Measurements from ENCODE around the gene HLA-DPB1. TPM values are rescaled to one million over a fixed set of nuclear protein-coding genes. Genes with fewer than 3 reads are reported as not detected.
A peak's percentile ranks its signal among the peaks of the same experiment; 100 is the strongest.
"Not testable (repeated sequence)": the region's sequence is repeated elsewhere in the genome, so short reads cannot be mapped to it uniquely, and the experiment has no call there.

HLA-DPB1 gene
- polyA plus RNA-seq, 6 donors from 2014 or later: 1,951 to 3,267 (median 2,600) TPM

DNA sequence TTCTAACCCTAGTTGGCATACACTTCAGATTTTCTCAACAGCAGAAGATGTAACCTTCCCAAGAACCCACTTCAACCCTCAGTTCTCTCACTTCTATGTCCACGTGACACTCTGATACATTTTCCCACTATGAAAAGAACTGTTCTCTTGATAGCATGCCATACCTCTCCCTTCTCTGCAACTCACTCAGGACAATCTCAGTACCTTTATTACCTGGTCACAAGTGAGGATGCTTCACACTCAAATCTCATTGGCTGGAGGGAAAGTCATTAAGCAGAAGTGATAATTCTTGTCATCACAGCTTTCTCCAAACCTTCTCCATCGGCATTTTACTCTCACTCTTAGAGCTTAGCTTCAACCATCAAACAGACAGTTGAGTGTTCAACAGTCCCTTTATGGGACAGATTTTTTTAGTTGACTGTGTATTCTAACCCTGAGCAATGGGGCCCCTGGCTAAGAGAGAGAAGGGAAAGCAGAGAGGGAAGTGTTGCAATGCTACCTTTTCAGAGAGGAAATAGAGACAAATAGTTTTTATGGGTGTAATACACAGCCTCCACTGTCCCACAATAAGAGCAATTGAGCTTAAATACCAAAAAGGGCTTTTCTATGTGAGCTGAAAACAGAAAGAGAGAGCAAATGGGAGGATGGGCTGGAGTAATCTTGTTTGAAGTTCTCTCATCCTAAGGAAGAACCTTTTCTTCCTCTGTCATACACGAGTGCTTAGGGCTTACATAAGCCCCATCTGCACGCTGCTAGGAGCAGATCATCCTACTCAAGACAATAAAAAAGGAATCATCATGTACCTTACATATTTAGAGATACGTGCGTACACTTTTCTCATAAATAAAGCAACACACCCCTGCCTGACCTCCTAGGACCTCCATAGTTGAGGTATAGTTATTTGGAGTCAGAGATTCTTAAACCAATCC lies 18.3 kb upstream of the HLA-DPB1 start:
- DNase-seq (peak; percentile 52), ATAC-seq (ENCODE audit: low read depth in 2 of 2) (peak; percentile 77 to 82)
- no peaks in the 10 kb centered on the region for H3K27me3 Mint-ChIP-seq
- peaks cover 0 to 22% (median 8%) of the 10 kb centered on the region in 7 donors for H3K9me3 Mint-ChIP-seq
- H3K27ac Mint-ChIP-seq: peak overlapping the region; percentile 84 to 98 (median 96)
- peaks cover 0 to 10% of the 10 kb centered on the region in 2 donors for H3K36me3 Mint-ChIP-seq
- H3K4me1 Mint-ChIP-seq: peaks cover 21 to 40% (median 31%) of the 10 kb centered on the region in 3 donors
- H3K4me3 Mint-ChIP-seq: peak overlapping the region; percentile 21 to 83 (median 65)

DNA sequence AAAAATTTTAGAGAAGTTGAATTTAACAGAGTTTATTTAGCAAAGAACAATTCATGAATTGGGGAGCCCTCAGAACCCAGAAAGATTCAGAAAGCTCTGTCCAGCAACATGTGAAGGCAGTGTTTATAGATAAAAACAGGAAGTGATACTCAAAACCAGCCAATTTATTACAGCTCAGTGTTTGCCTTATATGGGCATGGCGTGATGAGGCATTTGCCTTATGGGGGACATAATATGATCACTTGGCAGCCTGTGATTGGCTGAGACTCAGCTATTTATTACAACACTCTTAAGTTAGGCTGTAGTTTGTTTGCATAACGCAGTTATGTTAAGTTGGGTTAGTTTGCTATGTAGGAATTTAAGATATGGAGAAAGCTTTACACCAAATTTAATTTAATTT lies 13.8 kb upstream of the HLA-DPB1 start:
- H3K4me1 Mint-ChIP-seq: peaks cover 44 to 55% (median 48%) of the 10 kb centered on the region in 3 donors
- peak overlapping the region; percentile 93 to 99 (median 97) for H3K27ac Mint-ChIP-seq
- H3K9me3 Mint-ChIP-seq: peaks cover 0 to 38% (median 11%) of the 10 kb centered on the region in 7 donors
- H3K4me3 Mint-ChIP-seq: peak overlapping the region in 4 of 8 donors; percentile 26 to 78 (median 52)
- ATAC-seq (ENCODE audit: low read depth in 2 of 2): peak; percentile 68 to 83
- DNase-seq: peak; percentile 55
- H3K27me3 Mint-ChIP-seq: no peaks in the 10 kb centered on the region
- H3K36me3 Mint-ChIP-seq: peaks cover 36 to 37% of the 10 kb centered on the region in 2 donors

DNA sequence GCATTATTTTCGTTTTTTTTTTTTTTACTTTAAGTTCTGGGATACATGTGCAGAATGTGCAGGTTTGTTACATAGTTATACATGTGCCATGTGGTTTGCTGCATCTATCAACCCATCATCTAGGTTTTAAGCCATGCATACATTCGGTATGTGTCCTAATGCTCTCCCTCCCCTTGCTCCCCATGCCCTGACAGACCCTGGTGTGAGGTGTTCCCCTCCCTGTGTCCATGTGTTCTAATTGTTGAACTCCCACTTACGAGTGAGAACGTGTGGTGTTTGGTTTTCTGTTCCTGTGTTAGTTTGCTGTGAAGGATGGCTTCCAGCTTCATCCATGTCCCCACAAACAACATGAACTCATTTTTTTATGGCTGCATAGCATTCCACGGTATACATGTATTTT lies 12.4 kb upstream of the HLA-DPB1 start:
- H3K9me3 Mint-ChIP-seq: peaks cover 0 to 37% (median 16%) of the 10 kb centered on the region in 7 donors
- peaks cover 51 to 52% of the 10 kb centered on the region in 2 donors for H3K36me3 Mint-ChIP-seq
- not testable (repeated sequence) for DNase-seq; H3K27me3 Mint-ChIP-seq; ATAC-seq (ENCODE audit: low read depth in 2 of 2)
- peaks cover 42 to 55% (median 45%) of the 10 kb centered on the region in 3 donors for H3K4me1 Mint-ChIP-seq
- peak overlapping the region in 4 of 6 donors; percentile 39 to 97 (median 85) for H3K27ac Mint-ChIP-seq
- peak overlapping the region in 1 of 8 donors; percentile 40 for H3K4me3 Mint-ChIP-seq

DNA sequence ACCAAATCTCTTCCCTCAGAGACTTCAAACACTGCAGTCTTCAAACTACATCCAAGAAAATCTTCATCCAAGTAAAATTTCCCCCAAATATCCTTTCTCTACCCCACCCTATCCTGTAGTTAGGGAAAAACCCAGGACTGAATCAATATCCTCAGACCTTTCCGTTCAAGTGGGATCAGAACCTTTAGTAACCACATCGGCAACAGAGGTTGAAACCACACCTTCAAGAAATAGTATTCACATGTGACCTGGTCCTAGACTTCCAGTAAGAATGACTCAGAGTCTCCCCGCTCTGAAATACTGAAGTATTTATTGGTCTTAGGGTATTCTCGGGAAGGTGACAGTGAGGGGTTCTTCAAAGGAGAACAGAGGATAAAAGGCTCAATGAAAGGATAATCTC lies 11.1 kb upstream of the HLA-DPB1 start:
- H3K27ac Mint-ChIP-seq: peak overlapping the region in 5 of 6 donors; percentile 19 to 97 (median 84)
- peaks cover 0 to 39% (median 16%) of the 10 kb centered on the region in 7 donors for H3K9me3 Mint-ChIP-seq
- no peaks in the 10 kb centered on the region for H3K27me3 Mint-ChIP-seq
- peaks cover 51 to 66% (median 56%) of the 10 kb centered on the region in 3 donors for H3K4me1 Mint-ChIP-seq
- H3K4me3 Mint-ChIP-seq: no peak overlapping the region
- no peak for ATAC-seq (ENCODE audit: low read depth in 2 of 2)
- H3K36me3 Mint-ChIP-seq: peaks cover 63 to 64% of the 10 kb centered on the region in 2 donors
- DNase-seq: no peak

DNA sequence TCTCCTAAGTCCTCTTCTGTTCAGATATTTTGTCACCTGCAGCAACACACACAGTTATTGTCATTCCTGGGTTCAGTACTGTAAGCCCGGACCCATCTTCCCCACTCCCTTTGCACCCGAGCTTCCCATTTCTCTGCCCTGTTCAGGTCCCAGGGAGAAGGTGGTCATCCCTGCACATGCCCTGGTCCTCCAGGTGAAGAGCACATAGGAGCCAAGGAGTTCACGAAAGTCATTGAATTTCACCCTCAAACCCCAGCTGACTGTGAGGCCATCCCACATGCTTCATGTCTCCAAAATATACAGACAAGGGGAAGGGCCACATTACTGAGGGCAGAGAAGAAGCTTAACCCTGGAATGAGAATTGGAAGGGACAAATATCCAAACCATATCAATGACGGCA lies 10.5 kb upstream of the HLA-DPB1 start:
- H3K4me1 Mint-ChIP-seq: peaks cover 57 to 72% (median 61%) of the 10 kb centered on the region in 3 donors
- no peak for DNase-seq
- H3K27me3 Mint-ChIP-seq: no peaks in the 10 kb centered on the region
- H3K27ac Mint-ChIP-seq: peak overlapping the region; percentile 70 to 97 (median 81)
- peaks cover 0 to 39% (median 16%) of the 10 kb centered on the region in 7 donors for H3K9me3 Mint-ChIP-seq
- peaks cover 69 to 70% of the 10 kb centered on the region in 2 donors for H3K36me3 Mint-ChIP-seq
- H3K4me3 Mint-ChIP-seq: peak overlapping the region in 1 of 8 donors; percentile 34
- ATAC-seq (ENCODE audit: low read depth in 2 of 2): no peak

DNA sequence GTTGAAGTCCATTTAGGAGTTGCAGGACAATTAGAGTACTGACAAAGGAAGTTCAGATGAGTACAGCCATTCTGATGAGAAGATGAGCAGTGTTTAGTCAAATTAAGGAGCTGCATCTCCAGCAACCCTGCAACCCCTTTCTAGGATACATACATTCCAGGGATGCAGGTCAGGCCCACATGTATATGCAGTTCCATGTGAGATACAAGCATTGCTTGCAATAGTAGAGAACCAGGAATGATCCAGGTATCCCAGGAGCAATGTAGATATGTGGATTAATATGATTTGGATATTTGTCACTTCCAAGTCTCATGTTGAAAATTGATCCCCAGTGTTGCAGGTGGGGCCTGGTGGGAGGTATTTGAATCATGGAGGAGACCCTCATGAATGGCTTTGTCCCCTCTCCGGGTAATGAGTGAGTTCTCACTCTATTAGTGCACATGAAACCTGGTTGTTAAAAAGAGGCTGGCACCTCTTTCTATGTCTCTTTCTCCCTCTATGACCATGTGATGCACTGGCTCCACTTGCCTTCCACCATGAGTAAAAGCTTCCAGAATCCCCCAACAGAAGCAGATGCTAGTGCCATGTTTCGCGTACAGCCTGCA lies 8.8 kb upstream of the HLA-DPB1 start:
- peaks cover 0 to 34% (median 12%) of the 10 kb centered on the region in 7 donors for H3K9me3 Mint-ChIP-seq
- H3K36me3 Mint-ChIP-seq: peaks cover 79 to 85% of the 10 kb centered on the region in 2 donors
- no peak for DNase-seq
- H3K27me3 Mint-ChIP-seq: no peaks in the 10 kb centered on the region
- peak overlapping the region; percentile 32 to 97 (median 72) for H3K27ac Mint-ChIP-seq
- no peak for ATAC-seq (ENCODE audit: low read depth in 2 of 2)
- peak overlapping the region in 4 of 8 donors; percentile 7 to 85 (median 38) for H3K4me3 Mint-ChIP-seq
- peaks cover 61 to 82% (median 68%) of the 10 kb centered on the region in 3 donors for H3K4me1 Mint-ChIP-seq

DNA sequence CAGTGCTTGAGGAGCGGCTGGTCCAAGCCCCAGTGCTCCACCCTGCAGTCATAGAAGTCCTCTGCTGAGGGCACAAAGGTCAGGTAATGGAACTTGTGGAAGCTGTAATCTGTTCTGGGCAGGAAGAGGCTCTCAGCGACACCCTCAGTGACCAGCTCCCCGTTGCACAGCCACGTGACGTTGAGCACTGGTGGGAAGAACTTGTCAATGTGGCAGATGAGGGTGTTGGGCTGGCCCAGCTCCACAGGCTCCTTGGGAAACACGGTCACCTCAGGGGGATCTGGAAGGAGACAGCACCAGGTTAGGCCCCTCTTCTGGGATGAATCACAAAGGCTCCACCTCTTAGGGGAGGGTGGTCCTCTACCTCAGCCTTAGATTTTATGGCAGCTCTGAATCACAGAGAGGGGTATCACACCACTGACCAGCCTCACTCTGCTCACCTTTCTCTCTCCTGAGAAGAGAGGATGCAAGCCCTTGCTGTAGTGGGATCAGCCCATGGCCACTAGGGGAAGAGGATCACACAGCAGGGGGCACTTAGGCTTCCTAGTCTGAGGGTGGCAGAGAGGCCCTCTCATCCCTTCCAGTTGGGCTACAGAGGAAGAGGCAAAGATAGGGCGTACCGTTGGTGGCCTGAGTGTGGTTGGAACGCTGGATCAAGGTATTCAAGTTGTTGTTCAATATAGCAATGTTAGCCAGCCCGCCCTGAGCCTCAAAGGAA lies 6.6 kb upstream of the HLA-DPB1 start:
- DNase-seq (no peak), ATAC-seq (ENCODE audit: low read depth in 2 of 2) (no peak)
- Mint-ChIP-seq H3K9me3 (peaks cover 0 to 27% (median 9%) of the 10 kb centered on the region in 7 donors), H3K27ac (peak overlapping the region; percentile 52 to 99 (median 96)), H3K36me3 (peaks cover 76 to 77% of the 10 kb centered on the region in 2 donors), H3K4me3 (peak overlapping the region in 7 of 8 donors; percentile 85 to 99 (median 93)), H3K27me3 (no peaks in the 10 kb centered on the region), H3K4me1 (peaks cover 64 to 74% (median 70%) of the 10 kb centered on the region in 3 donors)

DNA sequence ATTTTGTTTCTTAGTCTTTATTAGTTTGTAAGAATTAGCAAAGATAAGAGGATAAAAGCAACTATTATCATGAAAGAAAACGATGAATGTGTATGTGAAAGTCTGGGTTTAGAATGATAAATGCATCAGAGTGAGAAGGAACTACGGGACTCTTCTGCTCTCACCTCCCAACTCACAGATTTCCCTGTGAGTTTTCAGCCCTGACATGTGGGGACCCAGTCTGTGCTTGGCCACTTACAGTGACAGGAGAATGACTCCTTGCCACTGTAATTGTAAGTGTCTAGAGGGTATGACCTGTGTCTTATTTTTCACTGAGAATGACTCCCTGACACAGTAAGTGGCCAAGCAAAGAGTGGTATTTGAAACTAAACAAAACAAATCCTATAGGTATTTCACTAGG lies 4.9 kb upstream of the HLA-DPB1 start:
- DNase-seq: no peak
- Mint-ChIP-seq H3K27ac (peak overlapping the region; percentile 96 to 100 (median 99)), H3K9me3 (peaks cover 0 to 24% (median 9%) of the 10 kb centered on the region in 7 donors), H3K4me1 (peaks cover 57 to 73% (median 67%) of the 10 kb centered on the region in 3 donors), H3K27me3 (no peaks in the 10 kb centered on the region), H3K4me3 (peak overlapping the region; percentile 85 to 100 (median 94)), H3K36me3 (peaks cover 60 to 62% of the 10 kb centered on the region in 2 donors)
- ATAC-seq (ENCODE audit: low read depth in 2 of 2): no peak

DNA sequence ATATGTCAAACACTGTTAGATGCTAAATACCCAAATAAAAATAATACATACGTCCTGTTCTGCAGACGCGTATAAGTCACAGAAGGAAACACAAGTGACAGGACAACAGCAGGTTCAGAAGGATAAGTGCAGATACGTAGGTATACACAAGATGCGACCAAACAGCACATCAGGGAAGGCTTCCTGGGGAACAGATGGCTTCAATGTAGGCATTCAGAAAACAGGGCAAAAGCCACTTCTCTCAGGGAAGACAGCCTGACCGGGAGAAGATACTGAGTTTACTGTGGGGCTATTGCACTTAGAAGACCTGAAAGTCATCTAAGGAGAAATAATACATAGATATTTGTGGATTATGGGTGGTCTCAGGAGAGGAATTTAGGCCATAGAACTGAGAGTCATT lies 4.2 kb upstream of the HLA-DPB1 start:
- peaks cover 0 to 17% (median 2%) of the 10 kb centered on the region in 7 donors for H3K9me3 Mint-ChIP-seq
- no peaks in the 10 kb centered on the region for H3K27me3 Mint-ChIP-seq
- H3K36me3 Mint-ChIP-seq: peaks cover 56 to 60% of the 10 kb centered on the region in 2 donors
- H3K4me1 Mint-ChIP-seq: peaks cover 56 to 67% (median 63%) of the 10 kb centered on the region in 3 donors
- H3K27ac Mint-ChIP-seq: peak overlapping the region; percentile 96 to 100 (median 99)
- ATAC-seq (ENCODE audit: low read depth in 2 of 2): no peak
- no peak for DNase-seq
- peak overlapping the region; percentile 85 to 100 (median 94) for H3K4me3 Mint-ChIP-seq

DNA sequence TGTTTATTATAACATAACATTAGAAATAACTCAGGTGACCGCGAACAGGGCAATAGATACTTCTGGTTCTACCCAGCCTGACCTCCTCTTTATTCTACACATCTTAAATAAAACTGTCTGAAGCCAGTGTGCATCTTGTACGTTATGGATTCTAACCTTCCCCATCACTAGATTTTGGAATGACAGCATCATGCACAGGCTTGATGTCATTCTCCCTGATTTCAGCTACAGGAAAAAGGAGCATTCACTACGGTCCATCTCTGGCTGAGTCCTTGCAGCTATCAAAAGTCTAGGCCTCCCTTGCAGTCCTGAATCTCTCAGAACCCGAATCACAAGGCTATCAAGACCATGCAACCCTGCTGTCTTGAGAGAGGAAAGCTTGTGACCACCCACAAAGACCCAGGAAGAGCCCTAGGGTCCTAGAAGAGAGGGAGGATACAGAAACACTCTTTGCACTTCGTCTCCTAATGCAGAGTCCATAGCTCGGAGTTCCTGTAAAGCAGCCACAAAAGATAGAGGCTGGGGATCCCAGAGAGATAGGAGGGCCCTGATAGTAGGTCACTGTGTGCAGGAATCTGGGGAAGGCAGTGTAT lies 3.2 kb upstream of the HLA-DPB1 start:
- Mint-ChIP-seq H3K4me1 (peaks cover 55 to 61% (median 58%) of the 10 kb centered on the region in 3 donors), H3K27ac (peak overlapping the region; percentile 96 to 100 (median 99)), H3K9me3 (peaks cover 0 to 7% (median 0%) of the 10 kb centered on the region in 7 donors), H3K27me3 (no peaks in the 10 kb centered on the region), H3K36me3 (peaks cover 50 to 58% of the 10 kb centered on the region in 2 donors), H3K4me3 (peak overlapping the region; percentile 85 to 100 (median 94))
- no peak for DNase-seq
- ATAC-seq (ENCODE audit: low read depth in 2 of 2): no peak

DNA sequence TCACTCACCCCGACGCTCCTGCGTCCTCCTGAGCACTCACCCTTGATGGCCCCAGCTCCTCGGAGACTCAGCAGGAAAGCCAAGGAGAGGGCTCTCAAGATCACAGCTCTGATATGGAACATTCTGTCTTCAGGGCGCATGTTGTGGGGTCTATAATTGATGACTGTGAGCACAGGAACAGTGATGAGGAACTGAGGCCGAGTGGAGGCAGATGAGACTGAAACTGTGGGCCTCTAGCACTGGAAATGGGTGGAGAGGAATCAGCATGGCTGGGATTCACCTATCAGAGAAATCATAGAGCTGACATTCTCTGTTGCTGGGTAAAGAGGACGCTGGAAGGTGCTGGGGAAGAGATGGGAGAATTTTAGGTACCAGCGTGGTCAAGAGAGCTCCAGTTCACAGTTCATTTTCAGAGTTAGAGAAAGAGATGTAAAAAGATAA lies 2.3 kb upstream of the HLA-DPB1 start, which contains the start of gene HLA-DPA1:
Gene HLA-DPA1 (minus strand): TSS at position 219 of the 441 bp plus-strand sequence.
- Mint-ChIP-seq H3K27me3 (no peaks in the 10 kb centered on the region), H3K4me3 (peak within 1 kb of the TSS; percentile 85 to 100 (median 94)), H3K27ac (peak within 1 kb of the TSS; percentile 97 to 100 (median 99)), H3K4me1 (peaks cover 55 to 61% (median 59%) of the 10 kb centered on the region in 3 donors), H3K9me3 (peaks cover 0 to 4% (median 0%) of the 10 kb centered on the region in 7 donors), H3K36me3 (peaks cover 48 to 58% of the 10 kb centered on the region in 2 donors)
- ATAC-seq (ENCODE audit: low read depth in 2 of 2) (peak; percentile 68 to 72), DNase-seq (peak; percentile 90)

DNA sequence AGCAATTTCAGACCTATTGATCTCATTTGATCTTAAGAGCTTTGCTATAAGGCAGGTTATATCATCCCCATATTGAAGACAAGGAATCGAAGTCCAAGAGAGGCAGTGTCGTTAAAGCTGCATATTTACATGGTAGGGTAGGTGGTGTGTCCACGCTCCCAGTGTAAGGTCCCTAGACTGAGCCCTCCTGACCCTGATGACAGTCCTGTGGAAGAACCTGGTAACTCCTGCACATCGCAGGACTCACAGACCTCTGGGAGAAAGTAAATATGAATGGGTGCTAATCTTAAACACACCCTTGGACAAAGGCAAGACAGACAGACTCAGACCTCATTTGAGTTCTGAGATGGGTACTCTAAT lies 602 bp upstream of the HLA-DPB1 start:
- H3K27ac Mint-ChIP-seq: peak overlapping the region; percentile 97 to 100 (median 99)
- DNase-seq (no peak), ATAC-seq (ENCODE audit: low read depth in 2 of 2) (peak in 1 of 2 donors; percentile 1)
- H3K4me1 Mint-ChIP-seq: peaks cover 55 to 61% (median 59%) of the 10 kb centered on the region in 3 donors
- no peaks in the 10 kb centered on the region for H3K9me3 Mint-ChIP-seq
- H3K36me3 Mint-ChIP-seq: peaks cover 48 to 59% of the 10 kb centered on the region in 2 donors
- no peaks in the 10 kb centered on the region for H3K27me3 Mint-ChIP-seq
- H3K4me3 Mint-ChIP-seq: peak overlapping the region; percentile 92 to 100 (median 96)

All from naive B cell (primary cell).